GM21786 (cell line): ENCODE data around the gene DTX3.
"Not testable (repeated sequence)": the region's sequence is repeated elsewhere in the genome, so short reads cannot be mapped to it uniquely, and the experiment has no call there.

Source experiments
- ATAC-seq: cut with Tn5 transposase; IDR thresholded peaks from one replicate; pipeline ENCODE4 v1.9.1; 2021; ENCODE audit not compliant: unreplicated experiment

DTX3 gene

GRCh38 chr12:57604454-57604991 is at the start of gene DTX3:
TSS of gene DTX3 (plus strand) at chr12:57604824. CDS start at chr12:57606518, 1,694 bp downstream.
- no peak for ATAC-seq

DNA sequence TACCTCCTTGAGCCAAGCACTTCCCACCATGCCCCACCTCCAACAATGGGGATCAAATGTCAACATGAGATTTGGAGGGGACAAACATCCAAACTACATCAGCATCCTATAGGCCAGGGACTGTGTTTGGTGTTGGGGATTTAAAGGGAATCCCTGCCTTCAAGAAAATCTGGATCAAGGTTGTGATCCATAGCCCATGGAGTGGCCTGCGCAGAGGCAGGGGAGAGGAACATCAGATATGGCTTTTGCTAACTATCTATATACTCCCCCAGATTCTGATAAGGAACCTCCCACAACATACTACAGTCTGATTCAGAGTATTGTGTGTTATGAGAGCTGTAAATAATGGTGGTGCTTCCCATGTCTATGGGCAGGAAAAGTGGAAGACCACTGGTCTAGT is 49.7 kb upstream of the DTX3 start:
- ATAC-seq: no peak

- no peak for ATAC-seq
These were observed 45.8 kb upstream of the DTX3 start for GRCh38 chr12:57558864-57559263.

DNA sequence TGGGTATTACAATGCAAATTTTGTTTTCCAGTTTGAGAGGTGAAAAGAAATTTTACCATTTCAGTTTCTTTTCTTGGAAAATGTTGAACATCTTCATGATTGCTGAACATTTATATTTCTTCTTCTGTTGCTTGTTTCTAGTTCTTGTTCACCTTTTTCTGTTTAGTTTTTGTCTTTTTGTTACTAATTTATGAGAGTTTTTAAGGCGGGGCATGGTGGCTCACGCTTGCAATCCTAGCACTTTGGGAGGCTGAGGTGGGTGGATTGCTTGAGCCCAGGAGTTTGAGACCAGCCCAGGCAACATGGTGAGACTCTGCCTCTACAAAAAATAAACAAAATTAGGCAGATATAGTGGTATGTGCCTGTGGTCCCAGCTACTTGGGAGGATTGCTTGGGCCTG is 44.1 kb upstream of the DTX3 start:
- ATAC-seq: no peak

GRCh38 chr12:57561117-57561516 is 43.5 kb upstream of the DTX3 start:
- not testable (repeated sequence) for ATAC-seq

GRCh38 chr12:57563358-57563757 is 41.3 kb upstream of the DTX3 start:
- no peak for ATAC-seq

- ATAC-seq: no peak
These were observed 40.4 kb upstream of the DTX3 start for GRCh38 chr12:57564178-57564740.

- no peak for ATAC-seq
These were observed 35.8 kb upstream of the DTX3 start for GRCh38 chr12:57568838-57569237.

GRCh38 chr12:57569858-57570257 is 34.8 kb upstream of the DTX3 start:
- no peak for ATAC-seq

DNA sequence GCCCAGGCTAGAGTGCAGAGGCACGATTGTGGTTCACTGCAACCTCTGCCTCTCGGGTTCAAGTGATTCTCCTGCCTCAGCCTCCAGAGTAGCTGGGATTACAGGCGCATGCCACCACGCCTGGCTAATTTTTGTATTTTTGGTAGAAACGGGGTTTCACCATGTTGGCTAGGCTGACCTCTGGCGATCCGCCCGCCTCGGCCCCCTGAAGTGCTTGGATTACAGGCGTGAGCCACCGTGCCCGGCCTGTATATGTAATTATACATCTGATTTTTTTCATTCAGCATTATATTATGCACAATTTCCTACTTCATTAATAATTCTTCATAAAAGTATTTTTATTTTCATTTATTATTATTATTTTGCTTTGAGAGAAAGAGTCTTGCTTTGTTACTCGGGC is 34.2 kb upstream of the DTX3 start:
- not testable (repeated sequence) for ATAC-seq

- ATAC-seq: no peak
These were observed 32.5 kb upstream of the DTX3 start for GRCh38 chr12:57571926-57572762.

GRCh38 chr12:57574795-57575194 is 29.8 kb upstream of the DTX3 start:
- ATAC-seq: no peak

DNA sequence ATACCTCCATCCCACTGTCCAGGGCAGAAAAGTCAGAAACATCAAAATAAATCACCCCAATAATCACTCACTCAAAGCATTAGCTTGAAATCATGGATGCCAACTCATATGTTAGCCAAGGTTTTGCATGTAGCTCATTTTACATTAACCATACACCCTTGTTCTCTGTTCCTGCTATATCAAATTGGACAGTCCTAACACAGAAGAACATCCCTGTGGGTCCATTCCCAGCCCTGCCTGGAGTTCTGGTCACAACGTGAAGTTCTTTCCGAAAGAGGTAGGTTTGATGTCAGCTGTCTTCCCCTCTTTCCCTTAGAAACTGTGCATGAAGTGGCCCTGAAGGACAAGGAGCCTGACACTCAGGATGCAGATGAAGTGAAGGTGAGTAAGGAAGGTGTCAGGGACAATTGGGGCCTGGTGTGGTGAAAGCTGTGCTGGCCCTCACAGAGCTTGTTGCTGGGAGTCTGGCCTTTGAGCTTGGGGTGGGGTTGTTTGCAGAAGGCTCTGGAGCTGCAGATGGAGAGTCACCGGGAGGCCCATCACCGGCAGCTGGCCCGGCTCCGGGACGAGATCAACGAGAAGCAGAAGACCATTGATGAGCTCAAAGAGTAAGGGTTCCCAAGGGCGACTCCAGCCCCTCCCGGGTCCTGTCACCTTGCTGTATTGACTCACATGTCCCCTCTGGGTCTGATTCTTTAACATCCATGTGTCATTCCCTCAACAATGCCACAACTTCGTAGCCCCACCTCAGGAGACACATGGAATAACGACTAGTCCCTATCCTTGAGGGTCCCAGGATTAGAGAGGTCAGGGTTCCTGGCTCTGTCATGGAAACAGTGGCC is 28.6 kb upstream of the DTX3 start:
- ATAC-seq: no peak

- no peak for ATAC-seq
These were observed 27.9 kb upstream of the DTX3 start for GRCh38 chr12:57576613-57577160.

GRCh38 chr12:57577981-57578758 is 26.5 kb upstream of the DTX3 start:
- no peak for ATAC-seq

DNA sequence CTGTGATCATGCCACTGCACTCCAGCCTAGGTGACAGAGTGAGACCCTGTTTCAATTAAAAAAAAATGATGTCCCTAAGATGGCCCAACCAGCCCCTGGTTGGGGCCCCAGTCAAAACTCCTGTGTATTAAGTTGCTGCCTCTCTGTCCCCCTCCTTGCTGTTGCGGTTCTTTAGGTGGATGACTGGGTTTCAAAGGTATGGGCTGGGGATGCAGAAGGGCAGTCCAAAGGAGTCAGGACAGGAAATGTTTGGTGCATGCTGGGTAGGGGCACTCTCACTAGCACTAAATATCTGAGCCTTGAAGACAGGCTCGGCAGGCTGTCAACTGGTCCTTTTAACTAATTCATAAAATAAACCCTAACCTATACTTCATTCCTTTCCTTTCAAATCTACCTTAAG is 25.6 kb upstream of the DTX3 start:
- ATAC-seq: no peak

DNA sequence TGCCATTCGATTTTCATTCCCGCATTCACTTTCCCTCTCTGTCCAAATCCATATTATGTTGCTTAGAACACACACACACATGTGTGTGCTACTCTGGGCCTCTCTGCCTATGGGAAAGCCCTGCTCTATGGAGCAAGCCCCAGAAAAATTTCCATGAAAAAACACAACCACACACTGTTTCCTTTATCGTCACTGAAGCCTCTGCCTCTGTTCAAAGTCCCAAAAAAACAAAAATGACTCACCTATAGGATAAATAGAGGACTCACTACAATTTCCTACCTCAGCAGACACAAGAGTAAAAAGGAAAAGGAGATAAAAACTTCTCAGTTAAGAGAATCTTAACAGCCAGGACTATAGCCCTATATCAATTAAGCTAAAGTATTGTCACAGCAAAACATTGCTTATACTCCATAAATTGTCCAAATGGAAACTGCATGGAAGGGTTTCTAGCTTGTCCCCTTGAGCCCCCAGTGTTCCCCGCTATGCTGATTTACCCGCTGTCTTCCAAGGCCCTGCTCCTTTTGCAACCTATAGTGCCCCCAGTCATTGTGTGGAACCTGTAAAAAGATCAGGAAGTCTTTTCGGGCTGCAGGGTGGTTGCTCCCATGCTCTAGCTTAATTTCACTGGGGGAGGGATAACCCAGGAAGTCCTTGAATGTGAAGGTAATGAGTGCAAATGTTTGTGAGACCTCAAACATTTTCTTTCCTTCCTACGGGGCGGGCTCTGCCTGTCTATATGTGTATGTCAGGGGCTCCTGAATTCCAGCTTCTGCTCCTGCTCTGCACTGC is 24.8 kb upstream of the DTX3 start:
- ATAC-seq: no peak

DNA sequence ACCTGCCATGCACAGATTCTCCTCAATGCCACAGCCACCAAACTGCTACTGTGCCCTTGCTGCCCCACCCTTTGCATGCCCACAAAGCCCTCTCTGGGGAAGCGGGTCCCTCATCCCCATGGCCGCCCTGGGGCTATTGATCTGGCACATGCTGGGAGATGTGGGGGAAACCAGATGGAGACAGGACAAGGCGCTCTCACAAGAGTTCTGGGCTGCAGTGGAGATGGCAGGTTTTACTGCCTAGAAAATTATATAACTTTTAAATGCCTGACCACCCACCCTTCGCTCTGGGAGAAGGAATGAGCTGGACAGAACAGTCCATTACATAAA is 24.2 kb upstream of the DTX3 start:
- no peak for ATAC-seq

- ATAC-seq: no peak
These were observed 22.8 kb upstream of the DTX3 start for GRCh38 chr12:57581802-57582201.

- ATAC-seq: no peak
These were observed 22.2 kb upstream of the DTX3 start for GRCh38 chr12:57582440-57582839.
